Iris pigment epithelial cell (primary cell): ENCODE data around the gene NECTIN1.

Experiments used
- DNase-seq: peaks from one replicate; pipeline ENCODE4 v3.0.0-alpha.2; 2011; ENCODE audit warnings: low read depth

Gene NECTIN1

DNA sequence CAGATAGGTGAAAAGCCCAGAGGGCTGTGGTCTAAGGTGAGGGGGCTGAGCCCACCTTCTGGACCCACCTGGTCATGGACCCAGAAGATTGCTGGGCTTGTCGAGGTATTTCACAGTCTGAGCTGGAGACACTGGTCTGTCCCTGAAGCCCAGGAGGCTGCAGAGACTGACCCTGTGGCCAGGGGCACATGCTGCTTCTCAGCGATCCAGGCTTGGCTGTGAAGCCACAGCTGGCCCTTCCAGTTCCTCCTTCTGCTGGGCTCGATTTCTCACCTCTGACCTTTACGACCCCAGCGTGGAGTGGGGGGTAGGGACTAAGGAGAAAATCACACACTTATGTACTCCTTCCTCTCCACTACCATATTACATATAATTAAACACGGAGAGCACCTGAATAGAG, 88.5 kb downstream of the NECTIN1 start:
- DNase-seq, result no peak

DNA sequence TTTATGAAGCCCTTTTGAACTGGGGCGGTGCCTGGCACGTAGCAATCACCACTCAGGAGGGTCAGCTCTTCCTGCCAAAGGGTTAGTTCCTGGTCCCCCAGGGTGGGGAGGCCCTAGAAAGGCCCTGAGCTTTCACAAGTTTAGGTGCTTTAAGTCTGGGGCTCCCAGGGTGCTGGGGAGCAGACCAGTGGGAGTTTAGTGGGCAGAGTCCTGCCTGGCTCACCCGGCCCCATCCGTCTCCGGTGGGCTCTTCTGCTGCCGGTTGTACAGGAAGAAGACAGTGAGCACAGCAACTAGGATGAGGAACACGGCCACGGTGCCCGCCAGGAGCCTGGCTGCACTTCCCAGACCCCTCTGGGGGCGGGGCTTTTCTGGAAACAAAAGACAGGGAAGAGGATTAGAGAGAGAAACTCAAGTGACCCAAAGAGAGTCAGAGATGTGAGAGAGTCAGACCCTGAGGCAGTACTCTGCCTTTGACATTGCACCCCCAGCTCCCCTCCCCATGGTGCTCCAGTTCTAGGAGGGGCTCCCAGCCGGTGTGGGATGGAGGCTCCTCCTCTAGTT, 89.3 kb downstream of the NECTIN1 start:
- DNase-seq, result no peak

DNA sequence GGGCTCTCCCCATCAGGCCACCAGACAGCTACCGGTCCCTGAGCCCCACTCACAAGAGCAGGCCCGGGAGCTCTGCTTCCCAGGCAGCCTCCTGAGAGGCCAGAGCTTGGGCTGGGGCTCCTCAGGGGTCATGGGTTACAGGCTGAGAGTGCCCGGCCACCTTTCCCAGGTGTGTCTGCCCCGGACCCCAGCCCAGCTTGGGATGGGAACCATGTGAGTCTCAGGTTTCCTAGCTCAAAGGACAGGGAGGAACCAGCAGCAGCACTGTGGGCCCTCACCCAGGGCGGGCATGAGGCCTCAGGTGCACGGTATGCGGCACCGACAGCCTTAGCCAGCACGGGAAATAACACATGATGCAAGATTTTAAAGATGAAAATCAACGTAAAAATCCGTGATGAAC, 90.1 kb downstream of the NECTIN1 start:
- no peak for DNase-seq

DNA sequence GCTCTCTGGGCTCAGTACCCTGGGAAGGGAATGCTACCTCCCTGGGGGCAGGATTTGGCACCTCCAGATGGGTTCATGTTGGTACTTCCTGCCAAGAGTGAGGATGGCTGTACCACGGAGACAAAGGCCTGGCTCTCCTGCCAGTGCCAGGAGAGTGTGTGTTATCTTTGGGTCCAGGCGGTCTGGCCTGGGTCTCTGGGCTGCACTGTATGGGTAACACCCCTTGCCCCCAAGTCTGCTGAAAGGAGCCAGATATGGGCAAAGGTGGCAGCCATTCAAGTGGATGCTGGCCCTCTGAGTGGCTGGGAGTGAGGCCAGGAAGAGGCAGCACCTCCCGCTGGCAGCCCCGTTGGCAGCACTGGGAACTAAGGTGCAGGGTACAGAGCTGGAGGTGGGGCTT, 91.5 kb downstream of the NECTIN1 start:
- no peak for DNase-seq

DNA sequence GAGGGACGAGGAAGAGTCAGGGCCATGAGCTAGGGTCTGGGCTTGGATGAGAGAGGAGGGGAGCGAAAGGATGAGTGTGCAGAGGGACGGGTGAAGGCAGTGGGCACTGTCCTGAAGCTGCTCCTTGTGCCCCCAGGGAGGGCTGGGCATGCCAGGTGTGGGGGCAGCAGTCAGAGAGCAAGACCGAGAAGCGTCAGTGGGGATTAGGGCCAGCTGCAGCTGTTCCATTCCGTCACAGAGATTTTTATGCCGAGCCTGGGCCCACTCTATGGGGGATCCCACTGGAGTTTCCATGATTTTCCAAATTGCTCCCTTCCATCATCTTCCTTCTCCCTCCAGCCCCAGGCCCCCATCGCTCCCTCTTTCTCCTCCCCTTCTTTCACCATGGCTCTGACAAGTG, 93.2 kb downstream of the NECTIN1 start:
- no peak for DNase-seq

DNA sequence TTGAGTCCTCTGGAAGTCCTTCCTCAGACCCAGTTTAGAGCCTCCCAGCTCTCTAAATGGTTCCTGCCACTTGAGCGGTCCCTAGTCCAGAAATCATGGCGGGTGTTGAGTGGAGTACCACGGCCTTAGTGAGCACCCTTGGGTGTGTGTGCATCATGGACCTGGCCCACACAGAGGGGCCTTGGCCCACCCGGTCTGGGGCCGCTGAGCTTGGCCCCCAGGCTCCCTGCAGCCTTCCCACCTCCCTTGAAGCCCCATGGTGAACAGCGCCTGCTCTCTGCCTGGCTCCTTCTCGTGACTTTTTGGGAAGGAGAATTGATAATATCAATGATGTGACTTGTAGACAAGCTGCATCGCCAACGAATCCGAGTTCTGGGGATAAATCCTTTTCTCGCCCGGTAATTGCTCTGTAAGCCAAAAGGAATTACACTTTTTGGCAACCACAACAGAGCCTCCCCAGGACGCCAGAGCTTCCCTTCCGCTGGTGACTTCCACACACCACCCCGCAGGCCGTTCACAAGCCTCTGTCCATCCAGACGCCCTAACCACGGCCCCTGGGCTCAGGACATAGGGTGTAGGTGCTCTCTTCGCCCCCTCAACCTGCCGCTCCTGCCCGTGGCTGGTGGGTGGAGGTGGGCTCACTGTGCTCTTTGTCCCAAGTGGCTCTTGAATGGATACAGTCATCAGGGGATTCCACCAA, 93.8 kb downstream of the NECTIN1 start:
- DNase-seq, result no peak

DNA sequence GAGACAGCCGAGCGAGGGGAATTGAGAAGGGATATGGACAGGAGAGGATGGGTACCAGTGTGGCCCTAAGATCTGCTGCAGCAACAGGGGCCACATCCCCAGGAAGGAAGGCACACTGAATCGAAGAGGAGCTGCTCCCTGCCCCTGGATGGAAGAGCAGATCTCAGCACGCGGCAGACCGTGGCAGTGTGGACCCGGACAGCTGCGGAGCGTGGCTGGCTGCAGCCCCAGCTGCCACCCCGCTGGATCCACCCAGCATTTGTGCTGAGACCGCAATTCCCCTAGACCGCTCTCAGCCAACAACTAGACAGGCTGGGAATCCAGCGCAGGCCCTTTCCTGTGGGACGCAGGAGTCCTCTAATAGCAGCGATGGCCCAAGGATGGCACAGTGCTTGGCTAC, 94.7 kb downstream of the NECTIN1 start:
- no peak for DNase-seq

DNA sequence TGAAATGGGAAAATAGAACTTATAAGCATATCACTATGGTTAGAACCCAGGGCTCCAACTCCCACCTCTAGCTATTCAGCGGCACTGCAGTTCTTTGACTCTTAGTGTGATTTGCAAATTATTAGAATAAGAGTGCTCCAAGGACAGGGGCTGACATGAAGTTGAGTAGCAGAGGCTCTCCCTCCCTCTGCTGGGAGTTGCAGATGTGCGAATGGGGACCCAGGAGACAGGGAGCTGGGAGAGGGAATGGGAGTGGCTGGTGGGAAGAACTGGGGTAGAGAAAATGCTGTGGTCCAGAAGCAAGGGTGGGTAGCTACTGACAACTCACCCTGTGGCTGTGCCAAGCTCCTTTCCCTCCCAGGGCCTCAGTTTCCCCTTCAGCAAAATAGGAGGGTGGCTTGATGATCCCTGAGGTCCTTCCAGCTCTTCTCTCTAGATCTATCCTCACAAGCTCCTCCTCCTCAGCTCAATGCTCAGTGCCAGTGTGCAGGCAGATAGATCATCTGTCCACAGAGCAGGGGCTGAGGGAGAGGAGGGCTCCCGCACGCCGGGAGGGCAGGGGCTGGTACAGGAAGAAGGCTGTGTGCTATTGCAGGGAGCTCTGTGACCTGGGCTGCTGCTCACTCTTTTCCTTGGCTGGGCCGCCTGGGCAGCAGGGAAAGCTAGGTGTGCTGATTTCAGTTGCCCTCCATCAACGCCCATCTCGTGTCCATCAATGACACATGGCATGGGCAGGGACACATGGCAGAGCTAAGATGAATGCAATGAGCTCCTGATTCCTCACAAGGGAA, 99.0 kb downstream of the NECTIN1 start:
- DNase-seq, result no peak

DNA sequence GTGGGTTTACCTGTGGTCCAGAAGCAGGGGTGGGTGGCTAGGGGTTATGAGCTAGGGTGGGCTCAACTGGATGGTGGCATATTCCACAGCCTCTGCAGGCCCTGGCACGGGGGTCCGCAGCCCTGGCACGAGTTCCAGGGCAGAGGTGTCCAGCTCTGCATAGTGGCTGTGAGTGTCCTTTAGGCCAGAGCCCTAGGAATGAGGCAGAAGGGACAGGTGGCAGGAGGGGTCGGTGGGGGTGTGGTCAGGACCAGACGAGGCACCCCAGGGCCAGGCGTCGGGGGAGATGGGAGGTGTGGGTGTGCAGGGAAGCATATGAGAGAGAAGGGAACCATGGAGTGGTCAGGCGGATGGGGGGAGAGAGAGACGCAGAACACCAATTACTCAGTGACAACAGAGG, 99.9 kb downstream of the NECTIN1 start:
- DNase-seq, result no peak

DNA sequence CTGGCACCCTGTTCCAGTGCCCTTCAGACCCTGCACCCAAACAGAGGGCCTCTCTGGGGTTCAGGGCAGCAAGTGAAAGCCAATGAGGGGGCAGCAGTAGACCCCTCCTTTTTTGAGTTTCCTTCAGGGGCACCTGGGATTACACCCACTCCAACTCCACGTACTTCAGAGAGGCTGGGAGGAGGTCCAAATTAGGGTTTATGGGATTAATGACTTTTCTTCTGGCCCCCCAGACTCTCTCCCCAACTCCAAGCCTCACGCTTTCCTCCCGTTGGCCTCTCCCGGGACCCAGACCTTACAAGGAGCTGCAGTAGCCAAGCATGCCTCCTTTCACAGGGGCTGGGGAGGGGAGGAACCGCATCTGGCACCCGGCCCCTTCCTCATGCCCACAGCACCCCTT, 101.7 kb downstream of the NECTIN1 start:
- DNase-seq, result no peak

DNA sequence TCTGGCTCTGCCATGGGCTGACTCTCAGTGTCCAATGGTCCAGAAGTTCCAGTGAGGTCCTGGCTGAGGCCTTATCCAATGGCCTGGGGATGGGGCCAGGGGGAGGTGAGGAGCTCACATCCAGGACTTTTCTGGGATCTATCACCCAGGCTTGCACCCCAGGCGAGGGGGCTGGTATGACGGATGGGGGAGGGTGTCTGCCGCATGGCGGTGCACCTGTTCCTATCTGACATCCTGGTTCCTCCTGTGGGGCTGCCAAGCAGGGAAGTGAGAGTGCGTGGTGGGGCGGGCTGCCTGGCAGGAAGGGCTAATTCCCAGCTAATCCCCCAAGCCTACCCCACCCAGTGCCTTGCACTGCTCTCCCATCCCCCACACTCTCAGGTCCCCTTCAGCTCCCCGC, 102.1 kb downstream of the NECTIN1 start:
- no peak for DNase-seq

DNA sequence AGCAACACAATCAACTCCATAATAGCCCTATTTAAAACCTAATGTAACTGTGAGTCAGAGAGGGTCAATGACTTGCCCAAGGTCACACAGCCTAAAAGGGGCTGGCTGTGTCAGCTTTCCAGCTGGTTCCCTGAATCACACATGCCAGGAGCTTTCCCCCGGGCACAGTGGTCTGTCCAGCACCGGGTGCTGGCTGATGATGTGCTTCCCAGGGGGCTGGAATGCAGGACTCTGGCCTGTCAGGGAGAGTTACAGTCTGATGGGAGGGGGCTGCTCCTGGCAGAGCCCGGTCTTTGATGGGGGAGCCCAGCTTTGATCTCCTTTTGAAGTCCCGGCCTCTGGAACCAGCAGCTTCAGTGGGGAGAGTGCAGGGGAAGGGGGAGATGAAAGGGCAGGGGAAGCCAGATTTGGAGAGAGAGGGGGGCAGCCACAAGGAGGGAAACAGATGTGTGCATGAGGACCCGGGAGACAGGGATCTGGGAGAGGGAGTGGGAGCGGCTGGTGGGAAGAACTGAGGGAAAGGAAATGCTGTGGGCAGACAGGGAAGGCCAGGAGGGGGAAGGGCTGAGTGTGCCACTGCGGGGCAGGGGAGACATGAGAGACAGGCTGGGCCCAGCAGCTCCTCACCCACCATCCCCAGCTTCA, 102.7 kb downstream of the NECTIN1 start:
- no peak for DNase-seq

DNA sequence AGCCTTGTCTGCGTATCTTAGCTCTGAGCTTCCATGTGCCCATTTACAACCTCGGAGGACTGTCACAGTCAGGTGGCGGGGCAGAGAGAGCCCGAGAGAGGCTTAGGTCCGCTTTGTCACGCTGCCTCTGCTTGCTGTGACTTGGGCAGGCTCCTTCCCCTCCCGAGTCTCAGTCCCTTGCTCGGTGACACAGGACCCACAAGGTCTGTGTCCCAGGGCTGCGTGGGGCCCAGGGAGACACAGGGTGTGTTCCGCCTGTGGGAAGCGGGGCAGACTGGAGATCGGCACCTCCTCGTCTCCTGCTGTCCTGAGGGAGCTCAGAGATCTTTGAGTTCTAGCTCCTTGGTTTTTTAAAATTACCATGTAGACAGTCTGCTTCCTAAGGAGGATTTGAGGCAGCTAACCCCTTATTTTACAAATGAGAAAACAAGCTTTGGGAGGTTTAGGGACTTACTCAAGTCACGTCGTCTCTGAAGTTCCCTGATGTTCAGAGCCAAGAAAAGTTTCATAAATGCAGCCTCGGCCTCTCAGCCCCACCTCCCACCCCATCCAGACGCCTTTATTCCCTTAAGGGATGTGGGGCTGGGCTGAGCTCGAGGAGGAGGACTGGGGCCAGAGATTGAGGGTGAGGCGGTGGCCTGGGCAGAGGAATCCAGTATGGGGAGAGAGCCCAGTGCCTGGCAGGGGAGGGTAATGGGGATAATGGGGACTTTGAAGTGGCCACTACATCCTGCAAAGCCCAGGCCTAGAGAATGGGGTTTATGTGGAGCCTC, 103.6 kb downstream of the NECTIN1 start:
- no peak for DNase-seq

DNA sequence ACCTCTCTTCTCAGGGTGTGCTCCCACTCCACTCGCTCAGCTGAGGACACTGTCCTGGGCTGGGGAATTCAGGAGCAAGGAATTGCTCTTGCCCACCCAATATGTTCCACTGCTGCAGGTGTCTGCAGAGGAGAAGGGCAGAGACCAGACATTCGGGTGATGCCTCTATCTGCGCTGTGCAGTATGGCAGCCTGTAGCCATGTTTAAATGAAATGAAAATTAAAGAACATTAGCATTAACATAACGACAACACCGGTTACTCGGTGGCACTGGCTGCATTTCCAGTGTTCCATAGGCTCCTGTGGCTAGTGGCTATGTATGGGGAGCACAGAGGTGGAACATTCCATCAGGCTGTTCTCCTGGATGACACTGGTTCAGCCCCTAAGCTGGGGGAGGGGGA, 104.4 kb downstream of the NECTIN1 start:
- no peak for DNase-seq

DNA sequence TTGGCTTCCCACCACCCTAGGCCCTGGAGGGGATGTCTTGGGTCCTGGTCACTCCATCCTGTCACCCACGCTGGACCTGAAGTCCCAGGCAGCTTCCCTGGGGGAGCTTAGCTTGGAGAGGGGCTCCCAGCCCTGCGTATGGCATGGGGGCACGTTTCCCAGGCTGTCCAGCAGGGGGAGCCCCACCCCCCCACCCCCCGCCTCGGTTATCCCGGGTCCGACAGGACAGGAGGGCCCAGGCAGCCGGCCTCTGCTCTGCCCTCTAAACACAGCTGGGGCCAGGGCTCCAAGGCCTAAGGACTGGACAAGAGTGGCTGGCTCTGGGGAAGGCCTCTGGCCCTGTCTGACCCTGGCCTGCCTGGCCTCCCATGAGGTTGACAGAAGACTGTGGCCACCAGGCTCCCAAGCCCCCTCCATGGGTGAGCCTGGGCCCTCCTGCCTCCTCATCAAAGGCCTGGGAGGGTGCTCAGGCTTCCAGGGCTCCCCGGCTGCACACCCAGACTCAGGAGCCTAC, 104.8 kb downstream of the NECTIN1 start:
- no peak for DNase-seq

DNA sequence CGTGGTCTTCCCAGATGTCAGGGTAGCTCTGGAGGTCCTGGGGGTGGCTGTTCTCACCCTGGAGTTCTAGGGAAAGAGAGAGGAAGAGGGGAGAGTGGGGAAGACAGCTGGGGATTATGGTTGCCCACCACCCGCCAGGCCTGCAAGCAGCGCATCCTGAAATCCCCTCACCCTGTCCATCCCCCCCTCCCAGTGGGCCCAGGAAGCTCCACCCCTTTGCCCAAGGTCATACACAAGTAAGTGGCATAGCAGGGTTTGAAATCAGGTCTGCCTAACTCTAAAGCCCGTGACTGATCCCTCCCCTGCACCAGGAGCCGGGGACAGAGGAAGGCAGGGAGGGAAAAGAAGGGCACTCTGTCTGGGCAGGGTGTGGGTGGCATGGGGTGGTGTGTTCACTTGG, 105.3 kb downstream of the NECTIN1 start:
- DNase-seq, result no peak

DNA sequence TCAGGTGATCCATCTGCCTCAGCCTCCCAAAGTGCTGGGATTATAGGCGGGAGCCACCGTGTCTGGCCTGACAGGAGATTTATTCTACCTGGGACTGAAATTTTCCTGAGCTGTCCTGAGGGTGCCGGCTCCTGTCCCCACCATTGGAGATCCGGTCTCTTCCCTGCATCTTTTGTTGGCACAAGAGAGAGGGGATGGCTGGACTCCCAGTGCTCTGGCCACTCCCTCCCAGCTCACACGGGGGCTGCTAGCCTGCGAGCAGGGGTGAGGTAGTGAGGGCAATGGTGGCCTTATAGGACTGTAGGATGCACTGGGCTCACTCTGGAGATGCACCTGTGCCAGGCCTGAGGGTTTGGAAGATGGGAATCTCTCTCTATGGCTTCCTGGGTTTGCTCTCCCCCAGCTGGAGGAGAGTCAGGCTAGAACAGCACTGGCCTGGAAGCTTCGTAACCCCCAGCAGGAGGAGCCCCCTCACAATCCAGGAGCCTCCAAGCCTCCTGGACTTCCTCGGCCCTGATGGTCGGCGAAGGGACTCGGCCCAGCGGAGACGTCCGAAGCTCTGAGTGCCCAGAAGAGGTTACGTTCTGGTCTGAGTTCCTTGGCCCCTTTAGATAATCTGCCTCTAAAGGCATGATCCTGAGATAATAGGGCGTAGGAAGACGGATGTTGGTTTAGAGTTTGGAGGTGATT, 106.4 kb downstream of the NECTIN1 start:
- no peak for DNase-seq

DNA sequence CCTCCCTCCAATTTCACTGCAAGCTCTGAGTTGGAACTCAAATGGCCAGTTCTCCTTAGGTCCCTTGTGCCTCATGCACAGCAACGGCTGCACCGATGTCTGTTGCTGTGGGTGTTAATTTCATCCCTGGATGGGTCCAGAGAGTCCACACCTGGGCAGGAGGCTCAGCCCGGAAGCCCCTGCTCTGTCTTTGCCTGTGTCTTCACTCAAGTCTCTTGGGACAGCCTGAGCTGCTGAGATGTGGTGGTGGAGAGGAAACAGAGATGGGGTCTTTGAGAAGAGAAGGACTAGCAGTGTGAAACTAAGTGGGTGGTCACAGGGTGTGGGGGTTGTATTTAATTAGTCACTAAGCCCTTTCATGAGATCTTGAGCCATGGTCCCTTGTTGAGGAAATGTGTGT, 109.3 kb downstream of the NECTIN1 start:
- no peak for DNase-seq

DNA sequence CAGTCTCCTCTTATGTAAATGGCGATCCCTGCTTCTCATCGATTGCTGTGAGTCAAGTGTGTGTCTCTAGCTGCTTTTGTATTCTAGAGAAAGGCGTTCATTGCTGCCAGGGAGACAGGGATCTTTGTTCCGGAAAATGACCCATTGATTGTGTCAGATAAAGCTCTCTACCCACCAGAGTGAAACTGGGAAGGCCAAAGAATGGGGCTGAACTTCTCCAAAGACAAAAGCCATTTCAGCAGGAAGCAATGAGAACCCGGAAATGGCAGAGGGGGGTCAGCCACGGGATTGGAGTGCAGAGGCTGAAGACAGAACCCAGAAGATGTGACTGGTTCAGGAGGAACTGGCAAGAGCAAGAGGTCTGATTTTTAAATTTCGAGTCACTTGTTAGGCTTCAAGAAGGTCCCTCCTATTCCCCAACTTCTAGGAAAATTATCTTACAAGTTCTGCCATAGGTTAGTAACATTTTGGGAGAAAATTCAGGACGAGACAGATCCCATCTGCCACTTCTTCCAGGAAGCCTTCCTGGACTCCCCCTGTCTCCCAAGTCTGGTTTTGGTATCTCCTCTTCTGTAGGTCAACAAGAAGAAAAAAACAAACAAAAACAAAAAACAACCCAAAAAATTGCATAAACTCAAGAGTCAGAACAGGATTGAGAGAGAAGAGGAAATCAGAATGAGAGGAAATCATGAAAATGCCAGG, 110.6 kb downstream of the NECTIN1 start:
- DNase-seq, result no peak

DNA sequence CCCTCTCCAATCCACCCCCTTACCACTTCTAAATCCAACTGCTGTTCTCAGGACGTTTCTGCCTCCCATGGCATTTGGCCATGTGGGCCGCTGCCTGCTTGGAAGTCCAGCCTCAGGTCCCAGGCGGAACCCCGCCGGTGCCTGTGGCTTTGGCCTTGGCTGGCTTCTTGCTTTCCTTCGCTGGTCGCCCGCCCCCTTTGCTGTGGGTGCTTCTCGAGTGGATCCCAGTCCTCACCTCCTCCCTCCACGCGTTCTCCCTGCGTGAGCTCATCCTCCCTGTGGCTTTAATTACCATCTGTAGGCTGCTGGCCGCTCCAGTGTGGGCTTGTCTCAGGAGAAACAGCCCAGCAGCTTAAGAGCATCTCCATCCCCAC, 111.7 kb downstream of the NECTIN1 start:
- no peak for DNase-seq
